Caco-2 (cell line): Measurements from ENCODE around the gene PKD1. TPM values are rescaled to one million over a fixed set of nuclear protein-coding genes. Genes with fewer than 3 reads are reported as not detected.

Experiments used
- BruUV-seq: library from RNA; stranded (reverse); fragments of 400-500 nt; replicated peaks from 2 replicates; lab custom pipeline; 2021; lab: Mats Ljungman, UMichigan
- CTCF ChIA-PET: fragments of 300-600 bp; sonication (Branson Sonifier 250); formaldehyde crosslinking; loops from one replicate; lab custom pipeline; 2022; ENCODE audit warnings: antibody characterized with exemption; lab: Charles Lee
- POLR2A ChIA-PET: fragments of 300-600 bp; sonication (Branson Sonifier 250); formaldehyde crosslinking; loops from one replicate; lab custom pipeline; 2022; ENCODE audit warnings: antibody characterized with exemption; lab: Charles Lee
- DNase-seq, 2 experiments: peaks; one replicate each; pipeline versions ENCODE4 v3.0.0 to v3.0.0-alpha.2; 2020 to 2022
- H3K27me3 ChIP-seq: replicated peaks from 2 replicates; pipeline ENCODE4 v1.6.0; 2011; ENCODE audit warnings: low read length; ENCODE audit not compliant: control insufficient read depth, insufficient read depth
- H3K36me3 ChIP-seq: 2 replicates; pipeline ENCODE4 v1.5.1; 2011; ENCODE audit warnings: low read length; ENCODE audit not compliant: control insufficient read depth, insufficient read depth
- H3K4me1 ChIP-seq: fragments of 250-450 bp; sonication (Bioruptor Pico); 2 replicates; pipeline ENCODE4 v1.5.1; 2020; ENCODE audit warnings: mild to moderate bottlenecking
- H3K4me3 ChIP-seq: 2 replicates; pipeline ENCODE4 v1.5.1; 2011; ENCODE audit warnings: low read depth, mild to moderate bottlenecking, control low read depth, low read length
- H3K9me3 ChIP-seq: fragments of 250-450 bp; sonication (Bioruptor Pico); 2 replicates; pipeline ENCODE4 v1.5.1; 2020; ENCODE audit warnings: mild to moderate bottlenecking, moderate library complexity
- H3K27ac Mint-ChIP-seq: one replicate; pipeline ENCODE4 v1.8.0; 2022; ENCODE audit warnings: mixed read lengths; ENCODE audit not compliant: unreplicated experiment
- H3K27me3 Mint-ChIP-seq: one replicate; pipeline ENCODE4 v1.8.0; 2022; ENCODE audit warnings: mixed read lengths; ENCODE audit not compliant: insufficient read depth, unreplicated experiment
- H3K36me3 Mint-ChIP-seq: one replicate; pipeline ENCODE4 v1.8.0; 2022; ENCODE audit warnings: mild to moderate bottlenecking, mixed read lengths; ENCODE audit not compliant: insufficient read depth, unreplicated experiment
- H3K4me1 Mint-ChIP-seq: one replicate; pipeline ENCODE4 v1.8.0; 2022; ENCODE audit warnings: low read depth, mixed read lengths; ENCODE audit not compliant: unreplicated experiment
- H3K4me3 Mint-ChIP-seq: one replicate; pipeline ENCODE4 v1.8.0; 2022; ENCODE audit warnings: mild to moderate bottlenecking, moderate library complexity, mixed read lengths; ENCODE audit not compliant: unreplicated experiment
- H3K9me3 Mint-ChIP-seq: one replicate; pipeline ENCODE4 v1.8.0; 2022; ENCODE audit warnings: mixed read lengths; ENCODE audit not compliant: unreplicated experiment
- intact Hi-C: fragments of 100-400 bp; cut with micrococcal nuclease; formaldehyde crosslinking; loops from one replicate; pipeline ENCODE4 v1.10.0; 2022; ENCODE audit not compliant: unreplicated experiment
- total RNA-seq: library from RNA; stranded (reverse); gene quantifications from 2 replicates; pipeline ENCODE4 v1.2.3, GENCODE V29; 2022
- TF ChIP-seq, protein P1 (sequence below), 2 experiments: fragments of 200-600 bp in 1 of 2; IDR thresholded peaks; 1 replicate in 1 of 2; 2 replicates in 1 of 2; pipeline versions ENCODE4 v1.5.1 to v1.8.0; 2011 to 2022; ENCODE audit warnings: antibody characterized with exemption in 1 of 2, control low read depth in 1 of 2, inconsistent platforms in 1 of 2, low read depth in 1 of 2, low read length in 1 of 2, mild to moderate bottlenecking in 1 of 2, moderate library complexity in 1 of 2; ENCODE audit not compliant: insufficient read depth in 1 of 2, severe bottlenecking in 1 of 2, unreplicated experiment in 1 of 2

The PKD1 gene
- total RNA-seq, 1 experiment from 2014 or later: 70.5 TPM

DNA sequence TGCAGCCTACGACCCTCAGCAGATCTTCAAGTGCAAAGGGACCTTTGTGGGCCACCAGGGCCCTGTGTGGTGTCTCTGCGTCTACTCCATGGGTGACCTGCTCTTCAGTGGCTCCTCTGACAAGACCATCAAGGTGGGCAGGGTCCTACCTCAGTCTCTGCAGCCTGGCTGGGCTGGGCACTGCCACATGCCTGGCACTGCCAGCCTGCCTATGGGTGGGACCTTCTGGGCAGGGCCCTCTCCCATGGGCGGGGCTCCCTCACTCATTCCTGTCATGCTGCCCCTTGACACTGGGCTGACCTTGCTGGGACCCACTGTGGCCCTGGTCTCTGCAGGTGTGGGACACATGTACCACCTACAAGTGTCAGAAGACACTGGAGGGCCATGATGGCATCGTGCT lies 38.2 kb upstream of the PKD1 start:
- Mint-ChIP-seq H3K4me1 (no peaks in the 10 kb centered on the region), H3K27me3 (no peaks in the 10 kb centered on the region), H3K27ac (no peak overlapping the region), H3K36me3 (peaks cover 52% of the 10 kb centered on the region), H3K9me3 (no peaks in the 10 kb centered on the region), H3K4me3 (no peak overlapping the region)
- H3K36me3 ChIP-seq: no peaks in the 10 kb centered on the region; the same call in 1 of the 2 replicates
- intact Hi-C loops: no loop called here
- no peaks in the 10 kb centered on the region for H3K4me1 ChIP-seq
- CTCF ChIA-PET: no interaction called here
- H3K4me3 ChIP-seq: no peak overlapping the region
- BruUV-seq: no TSS peak
- H3K9me3 ChIP-seq: no peaks in the 10 kb centered on the region
- no peaks in the 10 kb centered on the region for H3K27me3 ChIP-seq
- TF ChIP-seq, protein P1, sequence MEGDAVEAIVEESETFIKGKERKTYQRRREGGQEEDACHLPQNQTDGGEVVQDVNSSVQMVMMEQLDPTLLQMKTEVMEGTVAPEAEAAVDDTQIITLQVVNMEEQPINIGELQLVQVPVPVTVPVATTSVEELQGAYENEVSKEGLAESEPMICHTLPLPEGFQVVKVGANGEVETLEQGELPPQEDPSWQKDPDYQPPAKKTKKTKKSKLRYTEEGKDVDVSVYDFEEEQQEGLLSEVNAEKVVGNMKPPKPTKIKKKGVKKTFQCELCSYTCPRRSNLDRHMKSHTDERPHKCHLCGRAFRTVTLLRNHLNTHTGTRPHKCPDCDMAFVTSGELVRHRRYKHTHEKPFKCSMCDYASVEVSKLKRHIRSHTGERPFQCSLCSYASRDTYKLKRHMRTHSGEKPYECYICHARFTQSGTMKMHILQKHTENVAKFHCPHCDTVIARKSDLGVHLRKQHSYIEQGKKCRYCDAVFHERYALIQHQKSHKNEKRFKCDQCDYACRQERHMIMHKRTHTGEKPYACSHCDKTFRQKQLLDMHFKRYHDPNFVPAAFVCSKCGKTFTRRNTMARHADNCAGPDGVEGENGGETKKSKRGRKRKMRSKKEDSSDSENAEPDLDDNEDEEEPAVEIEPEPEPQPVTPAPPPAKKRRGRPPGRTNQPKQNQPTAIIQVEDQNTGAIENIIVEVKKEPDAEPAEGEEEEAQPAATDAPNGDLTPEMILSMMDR (IDR thresholded peaks at IDR 0.05; ENCODE audit: insufficient read depth in 1 of 2, low read depth in 1 of 2, low read length in 1 of 2, severe bottlenecking in 1 of 2, unreplicated experiment in 1 of 2): no peak
- POLR2A ChIA-PET: no interaction called here
- no peak for DNase-seq

DNA sequence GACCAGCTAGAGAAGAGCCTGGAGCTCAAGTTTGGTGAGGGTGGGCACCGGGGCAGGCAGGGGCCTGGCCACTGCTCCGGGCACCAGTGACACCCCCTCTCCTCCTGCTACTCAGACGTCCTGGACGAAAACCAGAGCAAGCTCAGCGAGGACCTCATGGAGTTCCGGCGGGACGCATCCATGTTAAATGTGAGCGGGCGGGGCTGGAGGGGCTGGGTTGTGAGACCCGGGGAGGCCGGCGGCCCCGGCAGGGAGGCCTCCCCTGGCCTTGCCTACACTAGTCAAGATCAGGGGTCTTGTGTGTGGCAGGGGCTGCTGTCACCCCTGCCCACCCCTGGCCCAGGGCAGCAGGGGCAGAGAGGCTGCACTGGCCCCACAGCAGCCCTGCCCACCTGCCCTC lies 37.7 kb upstream of the PKD1 start:
- Mint-ChIP-seq H3K4me3 (no peak overlapping the region), H3K27ac (no peak overlapping the region), H3K27me3 (no peaks in the 10 kb centered on the region), H3K9me3 (no peaks in the 10 kb centered on the region), H3K4me1 (no peaks in the 10 kb centered on the region), H3K36me3 (peaks cover 52% of the 10 kb centered on the region)
- DNase-seq: no peak
- Histone ChIP-seq H3K9me3 (no peaks in the 10 kb centered on the region), H3K4me3 (no peak overlapping the region), H3K4me1 (no peaks in the 10 kb centered on the region), H3K27me3 (no peaks in the 10 kb centered on the region), H3K36me3 (no peaks in the 10 kb centered on the region; the same call in 1 of the 2 replicates)
- TF ChIP-seq, protein P1 (IDR thresholded peaks at IDR 0.05; ENCODE audit: insufficient read depth in 1 of 2, low read depth in 1 of 2, low read length in 1 of 2, severe bottlenecking in 1 of 2, unreplicated experiment in 1 of 2): no peak
- ChIA-PET POLR2A (interaction anchor here (1.0 kb wide), 1 partner anchor 18 kb away, joined by 3 read pairs; the partner anchor contains the start of gene TRAF7), CTCF (no interaction called here)
- BruUV-seq: no TSS peak
- intact Hi-C loops: no loop called here

DNA sequence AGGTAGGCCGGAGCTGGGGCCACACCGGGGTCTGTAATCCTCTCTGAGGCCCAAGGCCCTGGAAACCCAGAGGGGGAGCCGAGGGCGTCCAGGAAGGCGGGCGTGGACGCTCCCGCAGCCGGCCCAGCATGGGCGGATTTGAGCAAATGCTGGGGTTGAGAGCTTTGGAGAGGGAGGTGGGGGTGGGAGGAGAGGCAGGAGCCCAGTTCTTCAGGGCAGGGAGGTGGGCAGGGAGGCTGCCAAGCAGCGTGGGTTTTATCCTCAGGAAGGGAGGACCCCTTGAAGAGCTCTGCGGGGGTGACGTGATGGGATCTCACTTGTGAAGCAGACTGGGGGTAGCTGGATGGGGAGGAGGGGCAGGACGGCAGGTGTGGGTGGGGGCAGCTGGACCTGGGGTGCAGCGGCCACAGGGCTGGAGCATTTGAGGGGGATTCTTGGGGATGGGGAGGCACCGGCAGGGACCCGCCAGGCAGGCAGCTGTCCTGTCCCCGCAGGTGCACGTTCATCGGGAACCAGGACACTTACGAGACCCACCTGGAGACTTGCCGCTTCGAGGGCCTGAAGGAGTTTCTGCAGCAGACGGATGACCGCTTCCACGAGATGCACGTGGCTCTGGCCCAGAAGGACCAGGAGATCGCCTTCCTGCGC lies 37.1 kb upstream of the PKD1 start:
- no peaks in the 10 kb centered on the region for H3K4me1 Mint-ChIP-seq
- intact Hi-C loops: no loop called here
- ChIA-PET POLR2A (interaction anchor here (1.0 kb wide), 1 partner anchor 18 kb away, joined by 3 read pairs; the partner anchor contains the start of gene TRAF7), CTCF (interaction anchor here (0.6 kb wide), 1 partner anchor 117 kb away, joined by 3 read pairs; no protein-coding TSS in a partner anchor)
- no peaks in the 10 kb centered on the region for H3K27me3 ChIP-seq
- no peak overlapping the region for H3K4me3 Mint-ChIP-seq
- no peaks in the 10 kb centered on the region for H3K27me3 Mint-ChIP-seq
- no peak overlapping the region for H3K4me3 ChIP-seq
- no peaks in the 10 kb centered on the region for H3K9me3 ChIP-seq
- TF ChIP-seq, protein P1 (IDR thresholded peaks at IDR 0.05; ENCODE audit: insufficient read depth in 1 of 2, low read depth in 1 of 2, low read length in 1 of 2, severe bottlenecking in 1 of 2, unreplicated experiment in 1 of 2): no peak
- H3K27ac Mint-ChIP-seq: no peak overlapping the region
- H3K9me3 Mint-ChIP-seq: no peaks in the 10 kb centered on the region
- peaks cover 58% of the 10 kb centered on the region for H3K36me3 Mint-ChIP-seq
- no peaks in the 10 kb centered on the region for H3K4me1 ChIP-seq
- BruUV-seq: no TSS peak
- no peaks in the 10 kb centered on the region; the same call in 1 of the 2 replicates for H3K36me3 ChIP-seq
- no peak for DNase-seq
